HepG2 (cell line): ENCODE data around the gene MIB2. TPM values are rescaled to one million over a fixed set of nuclear protein-coding genes. Genes with fewer than 3 reads are reported as not detected.

Experiments used
- ARID5B ChIP-seq: IDR thresholded peaks from 2 replicates; pipeline ENCODE4 v1.4.0; 2020; ENCODE audit warnings: mild to moderate bottlenecking, missing genetic modification reagents
- BCL3 ChIP-seq: sonication (generic); formaldehyde crosslinking; IDR thresholded peaks from 2 replicates; pipeline ENCODE4 v1.5.1; 2020; ENCODE audit warnings: mild to moderate bottlenecking, missing genetic modification reagents, moderate library complexity
- BCLAF1 ChIP-seq: fragments of 450-650 bp; IDR thresholded peaks from 2 replicates; pipeline ENCODE4 v1.6.1; 2017; ENCODE audit warnings: mild to moderate bottlenecking
- CCAR2 ChIP-seq: fragments of 200-400 bp; formaldehyde crosslinking; optimal IDR thresholded peaks from 2 replicates; pipeline ENCODE3; 2018; ENCODE audit warnings: low read depth, mild to moderate bottlenecking, low read length, moderate library complexity
- FOXK2 ChIP-seq: fragments of 450-650 bp; IDR thresholded peaks from 2 replicates; pipeline ENCODE4 v1.6.1; 2016
- GMEB1 ChIP-seq: sonication (generic); formaldehyde crosslinking; IDR thresholded peaks from 2 replicates; pipeline ENCODE4 v1.5.1; 2020; ENCODE audit warnings: missing genetic modification reagents, mild to moderate bottlenecking, borderline replicate concordance
- KLF6 ChIP-seq: IDR thresholded peaks from 2 replicates; pipeline ENCODE4 v1.8.0; 2016; ENCODE audit warnings: missing biosample characterization, missing genetic modification reagents
- MAF1 ChIP-seq: sonication (generic); formaldehyde crosslinking; IDR thresholded peaks from 2 replicates; pipeline ENCODE4 v1.5.0; 2020; ENCODE audit warnings: missing genetic modification reagents, borderline replicate concordance
- NCOA5 ChIP-seq: sonication (generic); formaldehyde crosslinking; IDR thresholded peaks from 2 replicates; pipeline ENCODE4 v1.4.0; 2020; ENCODE audit warnings: missing genetic modification reagents
- NCOR1 ChIP-seq: fragments of 200-600 bp; sonication (generic); IDR thresholded peaks from 2 replicates; pipeline ENCODE4 v1.7.0; 2017; ENCODE audit warnings: antibody characterized with exemption, low read length, borderline replicate concordance
- SRSF1 ChIP-seq: fragments of 200-400 bp; formaldehyde crosslinking; optimal IDR thresholded peaks from 2 replicates; pipeline ENCODE3; 2017; ENCODE audit warnings: mild to moderate bottlenecking, low read depth, low read length, moderate library complexity
- TAF1 ChIP-seq: sonication (generic); formaldehyde crosslinking; IDR thresholded peaks from 2 replicates; pipeline ENCODE4 v1.4.0; 2020; ENCODE audit warnings: missing genetic modification reagents
- TBP ChIP-seq: sonication (generic); formaldehyde crosslinking; IDR thresholded peaks from 2 replicates; pipeline ENCODE4 v1.5.0; 2020; ENCODE audit warnings: missing genetic modification reagents
- XBP1 ChIP-seq: sonication (generic); formaldehyde crosslinking; IDR thresholded peaks from 2 replicates; pipeline ENCODE4 v1.5.0; 2020; ENCODE audit warnings: missing genetic modification reagents
- ZEB1 ChIP-seq: IDR thresholded peaks from 2 replicates; pipeline ENCODE4 v1.6.1; 2012; ENCODE audit warnings: mild to moderate bottlenecking, low read depth, inconsistent platforms; ENCODE audit not compliant: insufficient replicate concordance
- ZNF446 ChIP-seq: sonication (generic); formaldehyde crosslinking; IDR thresholded peaks from 2 replicates; pipeline ENCODE4 v1.5.0; 2020; ENCODE audit warnings: mild to moderate bottlenecking, missing genetic modification reagents
- ZSCAN30 ChIP-seq: sonication (generic); formaldehyde crosslinking; IDR thresholded peaks from 2 replicates; pipeline ENCODE4 v1.5.0; 2020; ENCODE audit warnings: mild to moderate bottlenecking, missing genetic modification reagents
- polyA plus RNA-seq, 8 experiments: library from polyadenylated mRNA; depleted of rRNA in 3 of 8; stranded (reverse) in 7 of 8; unstranded in 1 of 8; fragments of >200 nt; fragmentation: Illumina TruSeq in 4 of 8; extraction: Trizol in 4 of 8; gene quantifications; 2 replicates each; pipeline versions ENCODE4 v1.2.1 to v1.2.3, GENCODE V29; 2011 to 2016; ENCODE audit warnings: low read depth in 4 of 8, missing spikeins in 1 of 8, mixed read lengths in 1 of 8; ENCODE audit not compliant: insufficient read depth in 1 of 8
- total RNA-seq, 5 experiments: library from RNA; depleted of rRNA; stranded (reverse); fragments of >200 nt; fragmentation: Illumina TruSeq; extraction: Trizol; gene quantifications; 2 replicates each; pipeline ENCODE4 v1.2.3, GENCODE V29; 2016; ENCODE audit warnings: low read depth in 1 of 5
- TF ChIP-seq, protein P1 (sequence below): sonication (generic); formaldehyde crosslinking; IDR thresholded peaks from 2 replicates; pipeline ENCODE4 v1.9.0; 2021; ENCODE audit warnings: missing genetic modification reagents, borderline replicate concordance

Gene MIB2
- total and polyA plus RNA-seq, 2 of the 13 experiments (the other 11 are each of a cell fraction or from before 2014, with no cell fraction given): 19.9 to 30.4 TPM

DNA sequence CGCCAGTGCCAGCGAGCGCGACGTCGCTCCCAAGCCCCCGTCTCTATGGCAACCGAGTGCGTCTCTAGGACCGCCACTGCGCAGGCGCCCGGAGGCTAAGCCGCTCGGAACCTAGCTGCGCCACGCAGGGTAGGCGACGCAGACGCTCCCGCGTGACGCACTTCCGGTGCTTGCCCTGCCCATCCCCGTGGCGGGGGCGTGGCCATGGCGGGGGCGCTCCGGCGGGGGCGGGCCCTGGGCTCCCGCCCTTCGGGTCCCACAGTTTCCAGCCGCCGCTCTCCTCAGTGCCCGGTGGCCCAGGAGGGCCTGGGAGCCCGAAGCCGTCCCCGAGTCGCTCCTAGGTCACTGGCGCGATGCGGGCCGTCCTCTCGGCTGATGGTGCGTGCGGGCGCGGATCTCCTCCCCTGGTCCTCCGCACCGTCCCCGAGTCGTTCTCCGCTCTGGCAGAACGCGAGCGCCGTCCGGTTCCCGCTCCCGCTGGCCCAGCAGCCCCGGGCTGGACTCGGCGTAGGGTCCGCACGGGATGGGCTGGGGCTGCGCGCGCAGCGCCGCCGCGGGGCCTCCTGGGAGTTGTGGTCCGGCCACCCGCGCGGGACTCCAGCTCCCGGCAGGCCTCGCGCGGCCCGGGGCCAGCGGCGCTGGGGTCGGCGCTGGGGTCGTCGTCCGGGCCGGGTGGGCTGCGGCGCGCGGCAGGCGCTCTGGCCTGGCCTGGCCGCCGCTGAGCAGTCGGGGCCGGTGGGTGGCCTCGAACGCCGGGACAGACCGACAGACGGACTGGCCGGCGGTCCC, at the start of gene MIB2 (continued):
- TF ChIP-seq, protein P1, sequence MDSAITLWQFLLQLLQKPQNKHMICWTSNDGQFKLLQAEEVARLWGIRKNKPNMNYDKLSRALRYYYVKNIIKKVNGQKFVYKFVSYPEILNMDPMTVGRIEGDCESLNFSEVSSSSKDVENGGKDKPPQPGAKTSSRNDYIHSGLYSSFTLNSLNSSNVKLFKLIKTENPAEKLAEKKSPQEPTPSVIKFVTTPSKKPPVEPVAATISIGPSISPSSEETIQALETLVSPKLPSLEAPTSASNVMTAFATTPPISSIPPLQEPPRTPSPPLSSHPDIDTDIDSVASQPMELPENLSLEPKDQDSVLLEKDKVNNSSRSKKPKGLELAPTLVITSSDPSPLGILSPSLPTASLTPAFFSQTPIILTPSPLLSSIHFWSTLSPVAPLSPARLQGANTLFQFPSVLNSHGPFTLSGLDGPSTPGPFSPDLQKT (CRISPR knock-in tag): no peak
- TF ChIP-seq ZEB1 (no peak), TAF1 (CRISPR knock-in tag) (peak; percentile 93), MAF1 (CRISPR knock-in tag) (peak; percentile 78; the same call in 1 of the 2 replicates), GMEB1 (CRISPR knock-in tag) (peak; percentile 94), TBP (CRISPR knock-in tag) (no peak), ZNF446 (no peak), KLF6 (CRISPR knock-in tag) (peak; percentile 78; the same call in 1 of the 2 replicates), NCOR1 (no peak), XBP1 (CRISPR knock-in tag) (no peak), ZSCAN30 (no peak), ARID5B (0 out of 2 replicates have a peak, but pooled peaks have one; percentile 20), FOXK2 (no peak), SRSF1 (peak; percentile 85), BCL3 (CRISPR knock-in tag) (0 out of 2 replicates have a peak, but pooled peaks have one; percentile 73), BCLAF1 (no peak), NCOA5 (CRISPR knock-in tag) (no peak), CCAR2 (no peak)
